ENCODE measurements around the gene PPM1K.

Gene PPM1K

DNA sequence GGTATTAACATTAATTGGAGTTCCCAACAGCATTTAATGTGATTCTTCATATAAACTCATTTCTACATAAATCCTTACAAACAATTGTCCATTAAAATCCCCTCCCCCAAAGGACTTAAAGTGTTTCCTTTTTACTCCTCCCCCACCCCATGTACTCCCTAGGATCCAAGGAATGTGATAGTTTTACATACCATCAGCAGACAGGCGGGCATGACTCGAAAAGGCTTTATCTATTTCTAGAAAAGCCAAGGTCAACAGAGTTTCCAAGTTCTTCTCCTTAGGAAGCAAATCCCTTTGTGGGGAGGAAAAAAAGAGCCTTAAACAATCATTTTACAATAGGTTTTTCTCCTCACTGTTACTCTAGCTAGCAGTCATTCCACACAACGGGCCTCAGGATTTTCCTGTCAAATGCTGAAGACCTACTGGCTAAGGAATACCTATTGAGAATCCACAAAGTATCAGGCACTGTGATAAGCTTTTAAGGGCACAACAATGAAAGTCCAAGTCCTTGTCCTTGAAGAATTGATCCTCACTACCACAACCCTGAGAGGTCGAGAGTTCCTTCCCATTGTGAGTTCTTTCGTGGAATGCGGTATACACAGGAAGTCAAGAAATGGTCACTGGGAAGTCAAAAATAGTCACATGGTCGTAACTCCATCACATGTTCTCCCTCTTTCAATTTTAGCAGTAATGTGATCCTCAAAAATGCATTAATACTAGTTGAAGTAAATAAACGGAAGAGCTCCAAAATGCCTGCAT, 7.2 kb downstream of the PPM1K start:
- no peak for DNase-seq

- DNase-seq: no peak
These were observed 8.3 kb downstream of the PPM1K start for GRCh38 chr4:88275949-88276515.

DNA sequence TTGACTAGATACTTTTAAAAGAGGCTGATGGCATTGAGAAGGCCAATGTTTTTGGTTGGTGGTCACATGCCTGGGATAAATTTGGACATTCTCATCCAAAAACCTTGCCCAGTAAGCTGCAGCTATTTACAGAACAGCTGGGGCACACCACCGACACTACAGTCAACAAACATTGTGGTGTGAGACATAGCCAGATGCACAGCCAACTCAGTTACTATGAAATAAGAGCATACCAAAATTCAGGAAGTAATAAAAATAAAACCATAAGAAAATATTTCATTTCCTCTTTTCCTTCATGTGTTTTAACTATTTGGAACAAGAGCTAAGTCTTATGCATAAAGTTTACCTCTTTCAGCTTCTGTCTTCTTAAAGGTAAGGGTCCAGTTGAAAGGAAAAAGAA, 8.8 kb downstream of the PPM1K start:
- no peak for DNase-seq

- no peak for DNase-seq
These were observed 15.4 kb downstream of the PPM1K start for GRCh38 chr4:88268913-88269312.

DNA sequence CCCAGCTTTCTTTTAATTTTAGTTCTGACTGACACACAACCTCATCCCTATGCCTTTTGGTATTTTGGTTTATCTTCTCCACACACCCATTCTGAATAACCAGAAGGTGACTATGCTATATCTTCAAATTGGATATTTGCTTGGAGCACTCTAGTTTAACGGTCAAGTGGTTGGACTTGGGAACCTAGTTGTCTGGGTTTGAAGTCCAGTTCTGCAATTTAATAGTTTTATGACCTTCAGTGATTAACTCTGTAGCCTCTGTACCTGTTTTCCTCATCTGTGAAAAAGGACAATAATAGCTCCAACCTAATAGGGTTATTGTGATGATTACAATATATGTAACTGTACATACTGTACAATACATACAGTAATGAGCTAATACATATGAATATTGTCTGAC, 20.0 kb downstream of the PPM1K start:
- no peak for DNase-seq

DNA sequence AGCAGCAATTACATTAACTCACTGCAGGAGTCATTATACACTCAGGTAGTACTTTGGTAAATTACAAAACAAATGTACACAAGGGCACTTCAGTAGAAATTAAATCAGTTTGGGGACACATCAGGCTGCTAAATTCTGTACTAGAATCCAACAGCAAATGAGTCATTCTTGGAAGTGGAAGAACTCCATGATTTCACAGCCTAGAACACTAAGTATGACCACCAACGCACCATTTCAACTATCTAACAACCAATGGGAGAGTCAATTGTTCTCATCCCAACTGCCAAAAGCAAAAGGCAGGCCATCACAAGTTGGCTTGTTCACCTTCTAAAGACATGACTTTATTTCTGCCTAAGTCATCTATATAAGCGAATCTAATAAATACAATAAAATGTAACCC, 26.6 kb downstream of the PPM1K start:
- DNase-seq: no peak

GRCh38 chr4:88255111-88255510, 29.2 kb downstream of the PPM1K start:
- no peak for DNase-seq

GRCh38 chr4:88251924-88252323, 32.4 kb downstream of the PPM1K start:
- DNase-seq: no peak

- no peak for DNase-seq
These were observed 37.2 kb downstream of the PPM1K start for GRCh38 chr4:88247148-88247547.

DNA sequence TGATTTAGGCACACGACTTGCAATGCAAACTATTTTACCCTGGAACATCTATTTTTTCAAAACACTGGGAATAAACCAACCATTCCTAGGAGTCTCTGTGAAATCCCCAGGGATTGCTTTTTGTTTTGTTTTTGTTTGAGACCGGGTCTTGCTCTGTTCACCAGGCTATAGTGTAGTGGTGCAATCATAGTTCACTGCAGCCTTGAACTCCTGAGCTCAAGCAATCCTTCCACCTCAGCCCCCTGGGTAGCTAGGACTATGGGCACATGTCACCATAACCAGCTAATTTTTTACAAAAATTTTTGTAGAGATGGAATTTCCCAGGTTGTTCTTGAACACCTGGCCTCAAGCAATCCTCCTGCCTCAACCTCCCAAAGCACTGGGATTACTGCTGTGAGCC, 37.8 kb downstream of the PPM1K start:
- no peak for DNase-seq

- DNase-seq: no peak
These were observed 39.4 kb downstream of the PPM1K start for GRCh38 chr4:88244816-88245579.

DNA sequence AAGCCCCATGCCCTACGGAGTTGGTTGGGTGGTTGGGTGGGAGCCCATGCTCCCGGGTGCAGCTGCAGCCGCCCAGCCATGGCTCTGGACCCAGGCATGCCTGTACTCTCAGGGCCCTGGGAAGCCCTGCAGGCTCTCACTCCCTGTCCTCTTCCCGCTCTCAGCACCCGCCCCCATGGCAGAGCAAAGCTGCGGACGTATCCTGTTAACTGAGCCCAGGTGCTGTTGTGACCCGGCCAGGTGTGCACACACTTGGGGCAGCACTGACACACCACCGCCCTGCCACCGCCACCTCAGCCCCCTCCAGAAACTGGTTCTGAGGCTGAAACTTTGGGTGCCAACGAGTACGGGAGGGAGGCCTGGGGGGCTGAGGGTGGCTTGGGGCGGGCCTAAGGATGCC, 40.3 kb downstream of the PPM1K start:
- no peak for DNase-seq

DNA sequence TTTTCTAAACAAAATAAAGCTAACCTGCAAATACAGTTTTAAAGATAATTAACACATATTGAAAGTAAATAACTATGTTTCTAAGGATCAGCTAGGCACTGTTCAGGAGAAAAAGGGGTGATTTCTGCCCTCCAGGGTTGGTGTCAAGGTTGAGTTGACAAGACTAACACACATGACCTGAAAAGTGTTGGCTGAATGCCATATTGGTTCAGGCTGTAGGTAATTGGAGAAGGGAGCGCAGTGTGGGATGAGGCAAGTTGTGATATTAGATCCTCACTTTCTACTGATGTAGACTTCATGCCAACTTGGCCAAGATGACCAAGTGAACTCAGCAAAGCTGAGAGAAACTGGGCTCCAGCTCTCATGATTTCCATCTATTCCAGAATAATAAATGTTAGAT, 42.2 kb downstream of the PPM1K start:
- no peak for DNase-seq

DNA sequence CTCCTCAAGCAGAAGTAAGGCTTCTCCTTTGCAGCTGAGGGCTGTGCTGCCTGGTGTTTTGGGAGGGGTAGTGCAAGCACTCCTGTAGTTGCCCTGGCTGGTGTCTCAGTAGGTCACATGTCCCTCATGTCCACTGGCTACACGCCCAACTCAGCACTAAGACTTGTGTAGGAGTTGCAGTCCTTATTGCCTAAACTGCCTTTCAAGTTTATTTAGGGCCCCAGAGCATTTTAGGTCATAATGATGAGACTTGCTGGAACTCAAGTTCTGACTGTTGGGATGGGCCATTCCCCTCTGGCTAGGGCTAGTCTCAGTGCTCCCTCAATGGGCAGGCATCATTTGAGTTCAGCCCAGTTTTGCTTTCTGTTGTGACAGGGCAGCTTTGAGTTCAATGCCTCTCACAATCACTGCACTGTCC, 44.1 kb downstream of the PPM1K start:
- no peak for DNase-seq

GRCh38 chr4:88230969-88231771, 53.2 kb downstream of the PPM1K start:
- DNase-seq: no peak

DNA sequence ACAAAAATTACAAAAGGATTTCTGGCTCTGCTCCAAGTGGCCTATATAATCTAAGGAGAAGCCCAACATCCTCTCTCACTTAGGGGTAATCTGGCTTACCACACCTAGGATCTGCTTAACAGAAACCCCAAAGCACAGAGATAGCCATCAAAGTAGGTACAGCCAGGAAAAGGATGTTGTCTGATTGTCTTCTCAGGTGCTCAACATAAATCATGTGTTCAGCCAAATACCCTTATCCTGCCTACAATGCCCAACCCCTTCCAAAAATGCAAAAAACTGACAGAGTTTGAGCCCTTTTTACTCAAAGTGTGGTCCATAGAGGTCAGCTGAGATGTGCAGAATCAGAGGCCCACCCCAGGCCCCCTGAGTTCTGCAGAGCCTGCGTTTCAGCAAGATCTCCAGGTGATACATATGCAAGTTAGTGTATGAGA, 53.9 kb downstream of the PPM1K start:
- DNase-seq: no peak

DNA sequence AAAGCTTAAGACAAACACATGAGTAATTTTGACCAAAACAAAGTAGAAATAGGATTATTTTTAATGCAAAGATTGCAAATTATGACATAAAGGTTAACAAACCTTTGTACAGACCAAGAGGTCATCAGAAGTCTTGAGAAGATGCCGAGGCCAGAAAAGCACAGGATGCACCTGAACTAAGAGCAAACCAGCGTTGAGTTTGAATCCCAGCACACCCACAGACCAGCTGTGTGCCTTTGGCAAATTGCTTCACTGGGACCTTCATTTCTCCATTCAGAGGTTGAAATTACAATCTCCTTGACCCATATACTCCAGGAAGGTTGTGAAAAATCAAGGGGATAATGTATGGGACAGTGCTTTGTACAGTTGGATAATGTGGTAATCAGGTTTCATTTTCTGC, 56.6 kb downstream of the PPM1K start:
- DNase-seq: no peak

- DNase-seq: no peak
These were observed 58.2 kb downstream of the PPM1K start for GRCh38 chr4:88226143-88226542.

- no peak for DNase-seq
These were observed 58.9 kb downstream of the PPM1K start for GRCh38 chr4:88225232-88226105.

DNA sequence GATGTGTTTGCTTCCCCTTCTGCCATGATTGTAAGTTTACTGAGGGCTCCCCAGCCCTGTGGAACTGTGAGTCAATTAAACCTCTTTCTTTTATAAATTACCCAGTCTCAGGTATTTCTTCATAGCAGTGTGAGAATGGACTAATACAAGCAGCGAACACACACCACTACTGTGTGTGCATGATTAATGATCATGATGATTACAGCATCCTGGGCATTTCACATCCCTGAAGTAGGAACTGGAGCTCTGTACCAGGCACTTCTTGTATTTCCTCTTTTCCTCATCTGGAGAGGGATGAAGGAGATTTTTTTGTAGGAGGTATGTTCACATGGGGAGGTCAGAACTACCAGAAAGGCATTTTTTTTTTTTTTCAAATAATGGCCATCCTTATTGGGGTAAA, 60.8 kb downstream of the PPM1K start:
- no peak for DNase-seq

GRCh38 chr4:88219099-88219498, 65.3 kb downstream of the PPM1K start:
- DNase-seq: peak; percentile 1

- DNase-seq: no peak
These were observed 67.2 kb downstream of the PPM1K start for GRCh38 chr4:88217169-88217568.

All from NCI-H1694 (cell line).